Neural cell (in vitro differentiated cells): ENCODE measurements around the gene PPAN. TPM values are rescaled to one million over a fixed set of nuclear protein-coding genes. Genes with fewer than 3 reads are reported as not detected.

Experiments used
- H2AFZ ChIP-seq: fragments of 200-600, 300-800 bp; sonication (generic), shearing (Covaris generic); 2 replicates; pipeline ENCODE4 v1.6.0; 2014; ENCODE audit warnings: low read depth, mild to moderate bottlenecking, antibody characterized with exemption, low read length, moderate library complexity
- H3F3A ChIP-seq: fragments of 200-600 bp; shearing (Covaris generic); 2 replicates; pipeline ENCODE4 v1.6.1; 2016; ENCODE audit warnings: mild to moderate bottlenecking, moderate library complexity, mixed read lengths, antibody characterized with exemption, low read length; ENCODE audit not compliant: insufficient read depth, poor library complexity, severe bottlenecking
- H3K27ac ChIP-seq: fragments of 200-600, 300-800 bp; sonication (generic), shearing (Covaris generic); 2 replicates; pipeline ENCODE4 v1.5.1; 2014; ENCODE audit warnings: mild to moderate bottlenecking, low read length, moderate library complexity
- H3K27me3 ChIP-seq: fragments of 300-800, 200-600 bp; sonication (generic), shearing (Covaris generic); 2 replicates; pipeline ENCODE4 v1.6.0; 2014; ENCODE audit warnings: mild to moderate bottlenecking, low read depth, low read length, moderate library complexity; ENCODE audit not compliant: insufficient read depth
- H3K36me3 ChIP-seq: fragments of 300-800, 200-600 bp; sonication (generic), shearing (Covaris generic); 2 replicates; pipeline ENCODE4 v1.5.1; 2014; ENCODE audit warnings: mild to moderate bottlenecking, antibody characterized with exemption, low read length, moderate library complexity; ENCODE audit not compliant: insufficient read depth
- H3K4me2 ChIP-seq: fragments of 300-800, 200-600 bp; sonication (generic), shearing (Covaris generic); 2 replicates; pipeline ENCODE4 v1.6.0; 2014; ENCODE audit warnings: mild to moderate bottlenecking, low read length
- H3K4me3 ChIP-seq: fragments of 300-800, 200-600 bp; sonication (generic), shearing (Covaris generic); 2 replicates; pipeline ENCODE4 v1.5.1; 2014; ENCODE audit warnings: mild to moderate bottlenecking, low read length, moderate library complexity
- H3K79me2 ChIP-seq: fragments of 200-600 bp; shearing (Covaris generic); replicated peaks from 2 replicates; pipeline ENCODE4 v1.6.0; 2014; ENCODE audit warnings: mild to moderate bottlenecking, low read length, moderate library complexity; ENCODE audit not compliant: insufficient read depth
- H3K9ac ChIP-seq: fragments of 300-800, 200-600 bp; sonication (generic), shearing (Covaris generic); 2 replicates; pipeline ENCODE4 v1.6.1; 2016; ENCODE audit warnings: mild to moderate bottlenecking, low read length, mixed read lengths
- H3K9me2 ChIP-seq: fragments of 200-600 bp; shearing (Covaris generic); 2 replicates; pipeline ENCODE4 v1.6.1; 2016; ENCODE audit warnings: mild to moderate bottlenecking, low read length, mixed read lengths; ENCODE audit not compliant: insufficient read depth
- H3K9me3 ChIP-seq: fragments of 200-600, 300-800 bp; sonication (generic), shearing (Covaris generic); 2 replicates; pipeline ENCODE4 v1.6.1; 2016; ENCODE audit warnings: mild to moderate bottlenecking, mixed run types, low read length, moderate library complexity, mixed read lengths
- H4K20me1 ChIP-seq: fragments of 200-600 bp; shearing (Covaris generic); 2 replicates; pipeline ENCODE4 v1.6.1; 2016; ENCODE audit warnings: mild to moderate bottlenecking, mixed run types; ENCODE audit not compliant: insufficient read depth
- EP300 ChIP-seq: fragments of 450-650 bp; conservative IDR thresholded peaks from 2 replicates; pipeline ENCODE4 v1.6.1; 2014; ENCODE audit warnings: antibody characterized with exemption, mild to moderate bottlenecking, moderate library complexity; ENCODE audit not compliant: poor library complexity, severe bottlenecking
- EZH2 ChIP-seq: fragments of 200-600, 300-800 bp; shearing (Covaris generic), sonication (generic); IDR thresholded peaks from 2 replicates; pipeline ENCODE4 v1.6.1; 2014; ENCODE audit warnings: antibody characterized with exemption, low read length, borderline replicate concordance, mild to moderate bottlenecking; ENCODE audit not compliant: insufficient read depth, poor library complexity, severe bottlenecking
- MXI1 ChIP-seq: fragments of 450-650 bp; conservative IDR thresholded peaks from 2 replicates; pipeline ENCODE4 v1.6.1; 2014; ENCODE audit warnings: antibody characterized with exemption, mild to moderate bottlenecking; ENCODE audit not compliant: poor library complexity, severe bottlenecking
- POLR2AphosphoS5 ChIP-seq: IDR thresholded peaks from 2 replicates; pipeline ENCODE4 v1.6.1; 2012
- RAD21 ChIP-seq: fragments of 450-650 bp; conservative IDR thresholded peaks from 2 replicates; pipeline ENCODE4 v1.6.1; 2014; ENCODE audit warnings: antibody characterized with exemption, mild to moderate bottlenecking, moderate library complexity
- SMC3 ChIP-seq: fragments of 450-650 bp; conservative IDR thresholded peaks from 2 replicates; pipeline ENCODE4 v1.6.1; 2014; ENCODE audit warnings: antibody characterized with exemption, mild to moderate bottlenecking, moderate library complexity; ENCODE audit not compliant: poor library complexity
- TAF1 ChIP-seq: IDR thresholded peaks from 2 replicates; pipeline ENCODE4 v1.6.1; 2012; ENCODE audit warnings: low read depth
- polyA plus RNA-seq: library from polyadenylated mRNA; depleted of rRNA; stranded (reverse); fragments of >200 nt; gene quantifications from 2 replicates; pipeline ENCODE4 v1.2.3, GENCODE V29; 2014
- TF ChIP-seq, protein P1 (sequence below): fragments of 450-650 bp; IDR thresholded peaks from 2 replicates; pipeline ENCODE4 v1.5.1; 2014; ENCODE audit warnings: antibody characterized with exemption, mild to moderate bottlenecking, moderate library complexity; ENCODE audit not compliant: poor library complexity, severe bottlenecking
- TF ChIP-seq, protein P2 (sequence below): IDR thresholded peaks from 2 replicates; pipeline ENCODE4 v1.6.1; 2012; ENCODE audit warnings: borderline replicate concordance

The PPAN gene
- polyA plus RNA-seq, 1 donor from 2014 or later = 13.9 TPM

DNA sequence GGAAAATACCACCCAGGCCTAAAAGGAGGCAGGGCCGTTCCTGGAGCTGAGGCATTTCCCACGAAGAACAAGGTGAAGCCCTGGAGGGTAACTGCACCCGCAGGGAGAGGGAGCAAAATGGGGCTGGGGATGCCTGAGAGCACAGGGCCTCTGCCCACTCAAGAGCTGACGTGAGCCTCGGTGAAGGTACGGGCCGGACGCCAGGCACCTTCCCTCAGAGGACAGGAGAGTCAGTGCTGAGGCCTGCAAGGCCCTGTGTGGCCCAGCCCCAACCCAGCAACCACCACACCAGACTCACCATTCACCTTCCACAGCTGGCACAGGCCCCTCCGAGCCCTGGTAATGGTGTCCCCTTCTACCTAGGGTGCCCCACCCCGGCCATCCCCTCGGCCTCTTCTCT is 52.3 kb downstream of the PPAN start:
- TF ChIP-seq RAD21 (no peak), POLR2AphosphoS5 (no peak), MXI1 (no peak), SMC3 (no peak), EP300 (no peak), EZH2 (no peak), TAF1 (no peak)
- TF ChIP-seq, protein P1, sequence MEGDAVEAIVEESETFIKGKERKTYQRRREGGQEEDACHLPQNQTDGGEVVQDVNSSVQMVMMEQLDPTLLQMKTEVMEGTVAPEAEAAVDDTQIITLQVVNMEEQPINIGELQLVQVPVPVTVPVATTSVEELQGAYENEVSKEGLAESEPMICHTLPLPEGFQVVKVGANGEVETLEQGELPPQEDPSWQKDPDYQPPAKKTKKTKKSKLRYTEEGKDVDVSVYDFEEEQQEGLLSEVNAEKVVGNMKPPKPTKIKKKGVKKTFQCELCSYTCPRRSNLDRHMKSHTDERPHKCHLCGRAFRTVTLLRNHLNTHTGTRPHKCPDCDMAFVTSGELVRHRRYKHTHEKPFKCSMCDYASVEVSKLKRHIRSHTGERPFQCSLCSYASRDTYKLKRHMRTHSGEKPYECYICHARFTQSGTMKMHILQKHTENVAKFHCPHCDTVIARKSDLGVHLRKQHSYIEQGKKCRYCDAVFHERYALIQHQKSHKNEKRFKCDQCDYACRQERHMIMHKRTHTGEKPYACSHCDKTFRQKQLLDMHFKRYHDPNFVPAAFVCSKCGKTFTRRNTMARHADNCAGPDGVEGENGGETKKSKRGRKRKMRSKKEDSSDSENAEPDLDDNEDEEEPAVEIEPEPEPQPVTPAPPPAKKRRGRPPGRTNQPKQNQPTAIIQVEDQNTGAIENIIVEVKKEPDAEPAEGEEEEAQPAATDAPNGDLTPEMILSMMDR = no peak
- TF ChIP-seq, protein P2, sequence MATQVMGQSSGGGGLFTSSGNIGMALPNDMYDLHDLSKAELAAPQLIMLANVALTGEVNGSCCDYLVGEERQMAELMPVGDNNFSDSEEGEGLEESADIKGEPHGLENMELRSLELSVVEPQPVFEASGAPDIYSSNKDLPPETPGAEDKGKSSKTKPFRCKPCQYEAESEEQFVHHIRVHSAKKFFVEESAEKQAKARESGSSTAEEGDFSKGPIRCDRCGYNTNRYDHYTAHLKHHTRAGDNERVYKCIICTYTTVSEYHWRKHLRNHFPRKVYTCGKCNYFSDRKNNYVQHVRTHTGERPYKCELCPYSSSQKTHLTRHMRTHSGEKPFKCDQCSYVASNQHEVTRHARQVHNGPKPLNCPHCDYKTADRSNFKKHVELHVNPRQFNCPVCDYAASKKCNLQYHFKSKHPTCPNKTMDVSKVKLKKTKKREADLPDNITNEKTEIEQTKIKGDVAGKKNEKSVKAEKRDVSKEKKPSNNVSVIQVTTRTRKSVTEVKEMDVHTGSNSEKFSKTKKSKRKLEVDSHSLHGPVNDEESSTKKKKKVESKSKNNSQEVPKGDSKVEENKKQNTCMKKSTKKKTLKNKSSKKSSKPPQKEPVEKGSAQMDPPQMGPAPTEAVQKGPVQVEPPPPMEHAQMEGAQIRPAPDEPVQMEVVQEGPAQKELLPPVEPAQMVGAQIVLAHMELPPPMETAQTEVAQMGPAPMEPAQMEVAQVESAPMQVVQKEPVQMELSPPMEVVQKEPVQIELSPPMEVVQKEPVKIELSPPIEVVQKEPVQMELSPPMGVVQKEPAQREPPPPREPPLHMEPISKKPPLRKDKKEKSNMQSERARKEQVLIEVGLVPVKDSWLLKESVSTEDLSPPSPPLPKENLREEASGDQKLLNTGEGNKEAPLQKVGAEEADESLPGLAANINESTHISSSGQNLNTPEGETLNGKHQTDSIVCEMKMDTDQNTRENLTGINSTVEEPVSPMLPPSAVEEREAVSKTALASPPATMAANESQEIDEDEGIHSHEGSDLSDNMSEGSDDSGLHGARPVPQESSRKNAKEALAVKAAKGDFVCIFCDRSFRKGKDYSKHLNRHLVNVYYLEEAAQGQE = no peak
- Histone ChIP-seq H3K4me3 (no peak overlapping the region), H4K20me1 (no peaks in the 10 kb centered on the region), H3F3A (no peaks in the 10 kb centered on the region), H3K36me3 (no peaks in the 10 kb centered on the region), H3K27ac (no peak overlapping the region), H3K27me3 (no peaks in the 10 kb centered on the region), H3K9ac (no peak overlapping the region), H3K9me2 (no peaks in the 10 kb centered on the region), H2AFZ (no peak overlapping the region), H3K4me2 (no peak overlapping the region), H3K79me2 (no peaks in the 10 kb centered on the region), H3K9me3 (no peaks in the 10 kb centered on the region)

- H3F3A ChIP-seq = no peaks in the 10 kb centered on the region
- no peaks in the 10 kb centered on the region for H4K20me1 ChIP-seq
- no peak overlapping the region for H3K9ac ChIP-seq
- no peak overlapping the region for H2AFZ ChIP-seq
- H3K9me2 ChIP-seq = no peaks in the 10 kb centered on the region
- no peaks in the 10 kb centered on the region for H3K9me3 ChIP-seq
- no peaks in the 10 kb centered on the region for H3K27me3 ChIP-seq
- H3K4me2 ChIP-seq = no peak overlapping the region
- no peak overlapping the region for H3K27ac ChIP-seq
- TF ChIP-seq, protein P2 = no peak
- TF ChIP-seq, protein P1 = no peak
- TF ChIP-seq RAD21 = no peak
- no peak for TF ChIP-seq MXI1
- no peak for TF ChIP-seq TAF1
- TF ChIP-seq POLR2AphosphoS5 = no peak
- TF ChIP-seq EP300 = no peak
- TF ChIP-seq SMC3 = no peak
- no peak overlapping the region for H3K4me3 ChIP-seq
- H3K79me2 ChIP-seq = no peaks in the 10 kb centered on the region
- H3K36me3 ChIP-seq = no peaks in the 10 kb centered on the region
Measured at GRCh38 chr19:10159610-10160009, 53.4 kb downstream of the PPAN start.
